ENCODE measurements around the gene WSCD2. TPM values are rescaled to one million over a fixed set of nuclear protein-coding genes. Genes with fewer than 3 reads are reported as not detected.

The WSCD2 gene
- total RNA-seq, 1 donor from 2014 or later = not detected

- no peak for DNase-seq (ENCODE audit: low spot score)
- ATAC-seq = no peak
Measured at GRCh38 chr12:108296945-108297344, 167.9 kb downstream of the WSCD2 start.

- ATAC-seq = no peak
- no peak for DNase-seq (ENCODE audit: low spot score)
Measured at GRCh38 chr12:108297424-108297823, 168.3 kb downstream of the WSCD2 start.

GRCh38 chr12:108297895-108298760, 169.0 kb downstream of the WSCD2 start:
- DNase-seq (ENCODE audit: low spot score) = no peak
- ATAC-seq = peak; percentile 14

- ATAC-seq (no peak), DNase-seq (ENCODE audit: low spot score) (no peak)
Measured at GRCh38 chr12:108298761-108299275, 169.7 kb downstream of the WSCD2 start.

DNA sequence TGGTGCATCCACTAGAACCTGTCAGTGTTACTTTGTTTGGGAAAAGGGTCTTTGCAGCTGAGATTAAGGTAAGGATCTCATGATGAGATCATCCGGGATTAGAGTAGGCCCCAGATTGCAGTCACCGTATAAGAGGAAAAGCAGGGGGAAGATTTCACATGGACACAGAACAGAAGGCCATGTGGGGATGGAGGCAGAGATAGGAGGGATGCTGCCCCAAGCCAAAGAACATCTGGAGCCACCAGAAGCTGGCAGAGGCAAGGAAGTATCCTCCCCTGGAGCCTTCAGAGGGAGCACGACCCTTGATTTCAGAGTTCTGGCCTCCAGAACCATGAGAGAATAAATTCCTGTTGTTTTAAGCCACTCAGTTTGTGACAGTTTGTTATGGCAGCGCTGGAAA, 170.4 kb downstream of the WSCD2 start:
- DNase-seq (ENCODE audit: low spot score) (no peak), ATAC-seq (no peak)

Other genes with a start within 250 kb of the WSCD2 start
- 3.8 TPM for gene CMKLR1, start 210.0 kb downstream of the WSCD2 start, total RNA-seq

All from left lobe of liver (tissue), 2 donors.